Measurements from ENCODE around the gene E2F4. TPM values are rescaled to one million over a fixed set of nuclear protein-coding genes. Genes with fewer than 3 reads are reported as not detected.

Gene E2F4
- total RNA-seq, 1 experiment from 2014 or later: 114 TPM

DNA sequence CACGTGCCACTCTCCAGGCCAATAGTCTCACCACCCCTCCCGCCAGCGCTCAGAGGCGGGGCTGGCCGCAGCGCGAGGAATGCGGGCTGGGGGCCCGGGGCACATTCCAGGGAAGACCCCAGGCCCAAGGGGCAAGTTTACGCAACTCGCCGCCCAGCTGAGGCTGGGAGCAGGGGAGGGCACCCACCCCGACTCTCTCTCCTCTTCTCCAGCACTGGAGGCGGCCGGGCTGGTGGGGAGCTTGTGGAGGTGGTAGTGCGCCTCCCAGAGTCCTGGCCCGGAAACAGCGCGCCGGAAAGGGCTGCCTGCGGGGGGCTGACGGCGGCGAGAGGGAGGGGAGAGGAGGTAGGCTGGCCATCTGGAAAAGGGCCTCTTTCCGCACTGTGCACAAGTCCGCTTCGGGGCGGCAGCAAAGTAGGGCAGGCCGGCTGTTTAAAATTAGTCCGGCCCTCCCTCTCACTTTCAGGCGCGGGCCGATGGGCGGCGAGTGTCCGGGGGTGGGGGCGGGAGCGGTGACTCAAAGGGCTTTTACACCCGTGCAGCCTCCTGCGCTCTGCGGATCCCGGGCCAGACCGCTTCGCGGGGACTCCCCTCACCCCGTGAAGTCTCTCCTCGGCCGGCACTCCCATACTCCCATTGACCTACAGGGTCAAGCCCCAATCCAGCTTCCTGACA lies 54.3 kb downstream of the E2F4 start:
- Histone ChIP-seq H2AFZ (ENCODE audit: low read depth, low read length, poor library complexity, severe bottlenecking) (no peak overlapping the region), H4K20me1 (ENCODE audit: insufficient read depth) (no peaks in the 10 kb centered on the region), H3K4me3 (replicated peaks in 1 of 2; ENCODE audit: low read depth in 1 of 2, low read length in 2 of 2) (peak overlapping the region; percentile 71 to 92), H3K79me2 (ENCODE audit: insufficient read depth, low read length) (peaks cover 49% of the 10 kb centered on the region), H3K9me3 (ENCODE audit: control insufficient read depth in 1 of 2, insufficient read depth in 1 of 2, low read depth in 1 of 2, low read length in 2 of 2) (no peaks in the 10 kb centered on the region), H3K27ac (ENCODE audit: low read depth, low read length) (peak overlapping the region; percentile 92), H3K36me3 (ENCODE audit: control insufficient read depth in 1 of 2, insufficient read depth in 2 of 2, low read length in 2 of 2) (no peaks in the 10 kb centered on the region), H3K4me2 (ENCODE audit: low read length) (peak overlapping the region; percentile 94), H3K4me1 (ENCODE audit: control insufficient read depth in 1 of 2, insufficient read depth in 2 of 2, low read length in 2 of 2) (peaks cover 48 to 76% of the 10 kb centered on the region in 2 experiments), H3K9me2 (ENCODE audit: insufficient read depth) (no peaks in the 10 kb centered on the region), H3K27me3 (ENCODE audit: insufficient read depth, low read length) (no peaks in the 10 kb centered on the region), H3K9ac (ENCODE audit: low read length) (peak overlapping the region; percentile 87)
- no TSS peak for BruUV-seq (replicated peaks)
- intact Hi-C loops (cut with micrococcal nuclease): loop anchor here (2.0 to 5.0 kb wide), 2 partner anchors 31 to 171 kb away; partner anchors contain the start of gene ZDHHC1
- RAD21 ChIA-PET (ENCODE audit: low non-redundant PET in 1 of 2, low total read pairs in 2 of 2, uncharacterized antibody in 2 of 2, unreplicated experiment in 2 of 2): interaction anchor here (0.6 to 1.6 kb wide), 4 partner anchors 19 to 170 kb away, joined by 3 to 6 read pairs (median 4); partner anchors contain the start of genes TMEM208 (in 1 of the 2) and ZDHHC1 (in 1 of the 2)
- CTCF ChIA-PET: interaction anchor here (0.6 to 4.4 kb wide), 15 partner anchors 10 to 285 kb away, joined by 3 to 17 read pairs (median 4); partner anchors contain the start of genes ATP6V0D1, CES3, ELMO3 and FBXL8
- DNase-seq (ENCODE audit: low read depth, low spot score) (peak; percentile 53), ATAC-seq (peak; percentile 50)
- peak; percentile 37; the same call in 1 of the 2 replicates for TF ChIP-seq ZFX (IDR thresholded peaks at IDR 0.05)
- no peak for TF ChIP-seq EGR1 (IDR thresholded peaks at IDR 0.05; ENCODE audit: low read depth)
- TF ChIP-seq SP1 (IDR thresholded peaks at IDR 0.05; ENCODE audit: low read depth): no peak
- TF ChIP-seq, protein P1, sequence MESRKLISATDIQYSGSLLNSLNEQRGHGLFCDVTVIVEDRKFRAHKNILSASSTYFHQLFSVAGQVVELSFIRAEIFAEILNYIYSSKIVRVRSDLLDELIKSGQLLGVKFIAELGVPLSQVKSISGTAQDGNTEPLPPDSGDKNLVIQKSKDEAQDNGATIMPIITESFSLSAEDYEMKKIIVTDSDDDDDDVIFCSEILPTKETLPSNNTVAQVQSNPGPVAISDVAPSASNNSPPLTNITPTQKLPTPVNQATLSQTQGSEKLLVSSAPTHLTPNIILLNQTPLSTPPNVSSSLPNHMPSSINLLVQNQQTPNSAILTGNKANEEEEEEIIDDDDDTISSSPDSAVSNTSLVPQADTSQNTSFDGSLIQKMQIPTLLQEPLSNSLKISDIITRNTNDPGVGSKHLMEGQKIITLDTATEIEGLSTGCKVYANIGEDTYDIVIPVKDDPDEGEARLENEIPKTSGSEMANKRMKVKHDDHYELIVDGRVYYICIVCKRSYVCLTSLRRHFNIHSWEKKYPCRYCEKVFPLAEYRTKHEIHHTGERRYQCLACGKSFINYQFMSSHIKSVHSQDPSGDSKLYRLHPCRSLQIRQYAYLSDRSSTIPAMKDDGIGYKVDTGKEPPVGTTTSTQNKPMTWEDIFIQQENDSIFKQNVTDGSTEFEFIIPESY (IDR thresholded peaks at IDR 0.05; ENCODE audit: extremely low read depth, insufficient replicate concordance, low read length): no peak
- no peak for TF ChIP-seq CEBPB (IDR thresholded peaks at IDR 0.05; ENCODE audit: low read depth)
- no peak for TF ChIP-seq POLR2A (IDR thresholded peaks at IDR 0.05; ENCODE audit: borderline replicate concordance, extremely low read depth, insufficient read depth, insufficient read length)
- TF ChIP-seq ELF1 (IDR thresholded peaks at IDR 0.05; ENCODE audit: borderline replicate concordance, low read depth): no peak
- TF ChIP-seq YY1 (IDR thresholded peaks at IDR 0.05; ENCODE audit: extremely low read depth, insufficient replicate concordance, low read depth, low read length): no peak
- TF ChIP-seq ZNF274 (IDR thresholded peaks at IDR 0.05; ENCODE audit: low read depth, low read length): no peak
- TF ChIP-seq, protein P2, sequence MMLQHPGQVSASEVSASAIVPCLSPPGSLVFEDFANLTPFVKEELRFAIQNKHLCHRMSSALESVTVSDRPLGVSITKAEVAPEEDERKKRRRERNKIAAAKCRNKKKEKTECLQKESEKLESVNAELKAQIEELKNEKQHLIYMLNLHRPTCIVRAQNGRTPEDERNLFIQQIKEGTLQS (IDR thresholded peaks at IDR 0.05): no peak
- no peak for TF ChIP-seq EZH2 (IDR thresholded peaks at IDR 0.05)
- TF ChIP-seq TCF7L2 (IDR thresholded peaks at IDR 0.05; ENCODE audit: borderline replicate concordance, extremely low read depth, insufficient read depth, insufficient read length): peak; percentile 73
- TF ChIP-seq SIN3A (IDR thresholded peaks at IDR 0.05; ENCODE audit: low read depth): no peak
- no peak for TF ChIP-seq RAD21 (IDR thresholded peaks at IDR 0.05; ENCODE audit: low read depth)
- TF ChIP-seq, protein P3, sequence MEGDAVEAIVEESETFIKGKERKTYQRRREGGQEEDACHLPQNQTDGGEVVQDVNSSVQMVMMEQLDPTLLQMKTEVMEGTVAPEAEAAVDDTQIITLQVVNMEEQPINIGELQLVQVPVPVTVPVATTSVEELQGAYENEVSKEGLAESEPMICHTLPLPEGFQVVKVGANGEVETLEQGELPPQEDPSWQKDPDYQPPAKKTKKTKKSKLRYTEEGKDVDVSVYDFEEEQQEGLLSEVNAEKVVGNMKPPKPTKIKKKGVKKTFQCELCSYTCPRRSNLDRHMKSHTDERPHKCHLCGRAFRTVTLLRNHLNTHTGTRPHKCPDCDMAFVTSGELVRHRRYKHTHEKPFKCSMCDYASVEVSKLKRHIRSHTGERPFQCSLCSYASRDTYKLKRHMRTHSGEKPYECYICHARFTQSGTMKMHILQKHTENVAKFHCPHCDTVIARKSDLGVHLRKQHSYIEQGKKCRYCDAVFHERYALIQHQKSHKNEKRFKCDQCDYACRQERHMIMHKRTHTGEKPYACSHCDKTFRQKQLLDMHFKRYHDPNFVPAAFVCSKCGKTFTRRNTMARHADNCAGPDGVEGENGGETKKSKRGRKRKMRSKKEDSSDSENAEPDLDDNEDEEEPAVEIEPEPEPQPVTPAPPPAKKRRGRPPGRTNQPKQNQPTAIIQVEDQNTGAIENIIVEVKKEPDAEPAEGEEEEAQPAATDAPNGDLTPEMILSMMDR (IDR thresholded peaks at IDR 0.05 in 2 of 3, conservative IDR thresholded peaks at IDR 0.05 in 1 of 3; ENCODE audit: borderline replicate concordance in 1 of 3, insufficient read depth in 1 of 3, low read depth in 2 of 3, low read length in 2 of 3): peak in 2 of 3 experiments; percentile 36 to 53; a peak in 4 of 6 replicates
- TF ChIP-seq, protein P4, sequence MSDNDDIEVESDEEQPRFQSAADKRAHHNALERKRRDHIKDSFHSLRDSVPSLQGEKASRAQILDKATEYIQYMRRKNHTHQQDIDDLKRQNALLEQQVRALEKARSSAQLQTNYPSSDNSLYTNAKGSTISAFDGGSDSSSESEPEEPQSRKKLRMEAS (IDR thresholded peaks at IDR 0.05): no peak
- POLR2A ChIA-PET: interaction anchor here (0.6 to 2.7 kb wide), 12 partner anchors 8 to 136 kb away, joined by 3 to 13 read pairs (median 4); partner anchors contain the start of gene TMEM208

All from HCT116 (cell line).